Fibroblast of skin of back (primary cell): ENCODE results near the gene E2F1.
"Not testable (repeated sequence)": the region's sequence is repeated elsewhere in the genome, so short reads cannot be mapped to it uniquely, and the experiment has no call there.

ENCODE experiments used
- DNase-seq: peaks from one replicate; pipeline ENCODE4 v3.0.0-alpha.2; 2013

The E2F1 gene

GRCh38 chr20:33656783-33657703 lies 29.1 kb downstream of the E2F1 start:
- no peak for DNase-seq

GRCh38 chr20:33656010-33656782 lies 30.0 kb downstream of the E2F1 start:
- DNase-seq = no peak

GRCh38 chr20:33655164-33655563 lies 31.0 kb downstream of the E2F1 start:
- DNase-seq = no peak

- DNase-seq = no peak
Observed at GRCh38 chr20:33654680-33655161, 31.5 kb downstream of the E2F1 start.

GRCh38 chr20:33653900-33654596 lies 32.1 kb downstream of the E2F1 start:
- no peak for DNase-seq

- DNase-seq = peak; percentile 61
Observed at GRCh38 chr20:33653218-33653899, 32.8 kb downstream of the E2F1 start.

- DNase-seq = no peak
Observed at GRCh38 chr20:33651562-33652048, 34.6 kb downstream of the E2F1 start.

GRCh38 chr20:33650753-33651561 lies 35.2 kb downstream of the E2F1 start:
- no peak for DNase-seq

GRCh38 chr20:33650111-33650752 lies 36.0 kb downstream of the E2F1 start:
- no peak for DNase-seq

GRCh38 chr20:33649201-33649681 lies 36.9 kb downstream of the E2F1 start:
- no peak for DNase-seq

GRCh38 chr20:33648396-33649004 lies 37.7 kb downstream of the E2F1 start:
- DNase-seq = peak; percentile 17

- peak; percentile 84 for DNase-seq
Observed at GRCh38 chr20:33647603-33648395, 38.4 kb downstream of the E2F1 start.

- not testable (repeated sequence) for DNase-seq
Observed at GRCh38 chr20:33646959-33647602, 39.1 kb downstream of the E2F1 start.

- DNase-seq = no peak
Observed at GRCh38 chr20:33646191-33646590, 40.0 kb downstream of the E2F1 start.

- no peak for DNase-seq
Observed at GRCh38 chr20:33645396-33645795, 40.8 kb downstream of the E2F1 start.

- no peak for DNase-seq
Observed at GRCh38 chr20:33645072-33645358, 41.2 kb downstream of the E2F1 start.

- DNase-seq = no peak
Observed at GRCh38 chr20:33644313-33645071, 41.7 kb downstream of the E2F1 start.

- no peak for DNase-seq
Observed at GRCh38 chr20:33640287-33640686, 45.9 kb downstream of the E2F1 start.
